ENCODE results near the gene ASXL3. TPM values are rescaled to one million over a fixed set of nuclear protein-coding genes. Genes with fewer than 3 reads are reported as not detected.

The ASXL3 gene
- polyA plus RNA-seq, 1 experiment: not detected

DNA sequence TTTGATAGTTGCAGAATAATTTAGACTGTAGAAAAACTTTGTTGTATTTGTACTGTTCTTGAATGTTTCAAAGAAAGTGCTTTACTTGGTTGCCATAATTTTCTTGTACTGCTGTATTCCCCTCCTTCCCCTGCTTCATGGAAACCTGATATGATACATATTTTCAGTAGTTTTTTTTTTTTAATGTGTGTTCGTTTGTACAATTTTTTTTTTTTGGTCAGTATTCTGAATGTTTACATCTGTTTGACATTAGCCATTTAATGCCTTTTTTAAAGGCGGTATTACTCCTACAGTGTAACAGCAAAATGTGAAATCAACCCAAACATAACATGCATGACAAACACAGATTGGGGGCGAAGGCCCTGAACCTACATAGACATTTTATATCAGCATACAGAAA is 172.3 kb downstream of the ASXL3 start:
- H3K36me3 ChIP-seq (ENCODE audit: control insufficient read depth, insufficient read depth, low read length): no peaks in the 10 kb centered on the region
- no peaks in the 10 kb centered on the region for H3K27me3 ChIP-seq (ENCODE audit: control insufficient read depth, insufficient read depth, low read length)
- CTCF ChIA-PET: no interaction called here
- no peak overlapping the region for H3K4me3 ChIP-seq (ENCODE audit: low read depth, low read length)
- no peak for DNase-seq (ENCODE audit: low read depth)
- POLR2A ChIA-PET: no interaction called here
- TF ChIP-seq CTCF (IDR thresholded peaks at IDR 0.05; ENCODE audit: insufficient read depth, low read depth, low read length): no peak

DNA sequence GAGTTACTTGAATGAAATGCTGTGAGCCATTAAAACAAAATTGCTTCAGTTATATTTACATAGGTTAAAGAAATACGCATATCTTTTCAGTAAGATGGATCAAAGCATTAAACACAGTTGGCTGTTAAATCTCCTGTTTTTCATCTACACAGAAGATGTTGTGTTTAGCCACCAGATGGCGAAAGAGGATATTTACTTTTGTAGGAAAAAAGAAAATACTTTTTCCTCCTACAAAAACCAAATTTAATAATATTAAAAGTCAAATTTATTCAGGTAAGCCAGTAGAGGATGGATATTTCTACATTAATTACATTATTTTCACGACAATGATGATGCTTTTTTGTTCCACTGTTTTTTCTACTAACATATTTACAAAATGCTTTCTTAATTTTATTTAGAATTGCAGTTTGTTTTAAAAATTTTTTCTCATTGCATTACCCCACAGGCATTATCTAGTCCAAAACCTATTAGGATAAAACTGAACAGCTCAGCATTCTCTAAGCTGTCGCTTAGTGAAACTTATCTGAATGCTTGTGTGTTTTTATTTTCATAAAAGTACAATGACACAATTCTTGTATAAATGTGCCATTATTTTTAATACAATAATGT is 173.7 kb downstream of the ASXL3 start:
- no peak for DNase-seq (ENCODE audit: low read depth)
- no peaks in the 10 kb centered on the region for H3K36me3 ChIP-seq (ENCODE audit: control insufficient read depth, insufficient read depth, low read length)
- POLR2A ChIA-PET: no interaction called here
- CTCF ChIA-PET: no interaction called here
- H3K4me3 ChIP-seq (ENCODE audit: low read depth, low read length): no peak overlapping the region
- TF ChIP-seq CTCF (IDR thresholded peaks at IDR 0.05; ENCODE audit: insufficient read depth, low read depth, low read length): peak; percentile 47
- H3K27me3 ChIP-seq (ENCODE audit: control insufficient read depth, insufficient read depth, low read length): no peaks in the 10 kb centered on the region

GRCh38 chr18:33755391-33755790 is 177.4 kb downstream of the ASXL3 start:
- H3K4me3 ChIP-seq (ENCODE audit: low read depth, low read length): no peak overlapping the region
- no peak for TF ChIP-seq CTCF (IDR thresholded peaks at IDR 0.05; ENCODE audit: insufficient read depth, low read depth, low read length)
- H3K36me3 ChIP-seq (ENCODE audit: control insufficient read depth, insufficient read depth, low read length): no peaks in the 10 kb centered on the region
- ChIA-PET POLR2A (no interaction called here), CTCF (no interaction called here)
- no peaks in the 10 kb centered on the region for H3K27me3 ChIP-seq (ENCODE audit: control insufficient read depth, insufficient read depth, low read length)
- DNase-seq (ENCODE audit: low read depth): no peak

DNA sequence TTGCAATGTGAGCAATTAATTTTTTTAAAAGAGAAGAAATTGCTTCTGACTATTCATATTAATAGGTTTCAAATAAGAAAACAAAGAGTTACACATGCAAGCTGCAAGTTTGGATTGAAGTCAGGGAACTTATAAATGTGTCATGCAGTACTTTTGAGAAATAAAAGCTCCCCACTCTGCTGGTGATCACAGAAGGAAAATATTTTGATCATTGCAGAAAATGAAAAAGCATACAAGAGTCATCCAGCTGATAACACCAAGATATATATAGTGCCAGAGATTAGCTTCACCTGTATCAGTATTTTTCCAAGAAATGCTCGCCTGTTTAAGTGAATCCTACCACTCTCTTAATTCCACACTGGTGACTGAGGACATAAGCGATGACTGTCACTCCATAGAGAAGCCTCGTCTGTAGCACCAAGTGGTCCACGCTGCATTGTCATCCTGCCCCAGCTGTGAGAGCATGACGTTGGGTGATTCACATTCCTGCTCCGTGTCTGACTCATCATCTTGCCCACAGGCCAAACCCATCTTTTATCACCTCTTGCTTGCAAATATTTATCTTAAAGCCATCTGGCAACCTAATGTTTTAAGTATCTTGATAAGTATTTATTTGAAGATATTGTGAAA is 178.0 kb downstream of the ASXL3 start:
- TF ChIP-seq CTCF (IDR thresholded peaks at IDR 0.05; ENCODE audit: insufficient read depth, low read depth, low read length): no peak
- Histone ChIP-seq H3K36me3 (ENCODE audit: control insufficient read depth, insufficient read depth, low read length) (no peaks in the 10 kb centered on the region), H3K4me3 (ENCODE audit: low read depth, low read length) (no peak overlapping the region), H3K27me3 (ENCODE audit: control insufficient read depth, insufficient read depth, low read length) (no peaks in the 10 kb centered on the region)
- DNase-seq (ENCODE audit: low read depth): peak; percentile 47
- ChIA-PET POLR2A (no interaction called here), CTCF (no interaction called here)

- DNase-seq (ENCODE audit: low read depth): peak; percentile 1
- H3K4me3 ChIP-seq (ENCODE audit: low read depth, low read length): no peak overlapping the region
- no peaks in the 10 kb centered on the region for H3K27me3 ChIP-seq (ENCODE audit: control insufficient read depth, insufficient read depth, low read length)
- no peaks in the 10 kb centered on the region for H3K36me3 ChIP-seq (ENCODE audit: control insufficient read depth, insufficient read depth, low read length)
- CTCF ChIA-PET: no interaction called here
- POLR2A ChIA-PET: no interaction called here
- no peak for TF ChIP-seq CTCF (IDR thresholded peaks at IDR 0.05; ENCODE audit: insufficient read depth, low read depth, low read length)
Measured at GRCh38 chr18:33757037-33757436, 179.0 kb downstream of the ASXL3 start.

Data from BJ (cell line).